GM12864 (cell line): ENCODE results near the gene LIF.

Experiments used
- DNase-seq: peaks from one replicate; pipeline ENCODE4 v3.0.0-alpha.2; 2011; ENCODE audit warnings: low read depth
- H3K4me3 ChIP-seq: 2 replicates; pipeline ENCODE4 v1.5.1; 2011; ENCODE audit warnings: mild to moderate bottlenecking, low read depth, low read length, control low read depth
- CTCF ChIP-seq: IDR thresholded peaks from 2 replicates; pipeline ENCODE4 v1.5.1; 2011; ENCODE audit warnings: low read depth, mild to moderate bottlenecking, moderate library complexity, low read length, control low read depth, inconsistent platforms; ENCODE audit errors: missing control alignments

LIF gene

GRCh38 chr22:30277547-30278344 is 31.2 kb upstream of the LIF start:
- no peak overlapping the region for H3K4me3 ChIP-seq
- no peak for TF ChIP-seq CTCF
- DNase-seq, result no peak

GRCh38 chr22:30276039-30276438 is 29.5 kb upstream of the LIF start:
- DNase-seq, result no peak
- no peak overlapping the region for H3K4me3 ChIP-seq
- no peak for TF ChIP-seq CTCF

- TF ChIP-seq CTCF, result no peak
- no peak for DNase-seq
- H3K4me3 ChIP-seq, result no peak overlapping the region
Measured at GRCh38 chr22:30275625-30276024, 29.1 kb upstream of the LIF start.

- no peak for DNase-seq
- no peak overlapping the region for H3K4me3 ChIP-seq
- TF ChIP-seq CTCF, result no peak
Measured at GRCh38 chr22:30274437-30274812, 27.9 kb upstream of the LIF start.

GRCh38 chr22:30273711-30274436 is 27.3 kb upstream of the LIF start:
- H3K4me3 ChIP-seq, result no peak overlapping the region
- DNase-seq, result no peak
- no peak for TF ChIP-seq CTCF

- H3K4me3 ChIP-seq, result no peak overlapping the region
- no peak for DNase-seq
Measured at GRCh38 chr22:30272781-30273601, 26.4 kb upstream of the LIF start.

More at GRCh38 chr22:30272781-30273601, 26.4 kb upstream of the LIF start:
- no peak for TF ChIP-seq CTCF
